ENCODE measurements around the gene MARVELD1. TPM values are rescaled to one million over a fixed set of nuclear protein-coding genes. Genes with fewer than 3 reads are reported as not detected.

MARVELD1 gene
- total and polyA plus RNA-seq, 7 donors = 16.2 to 40.7 (median 20.0) TPM

DNA sequence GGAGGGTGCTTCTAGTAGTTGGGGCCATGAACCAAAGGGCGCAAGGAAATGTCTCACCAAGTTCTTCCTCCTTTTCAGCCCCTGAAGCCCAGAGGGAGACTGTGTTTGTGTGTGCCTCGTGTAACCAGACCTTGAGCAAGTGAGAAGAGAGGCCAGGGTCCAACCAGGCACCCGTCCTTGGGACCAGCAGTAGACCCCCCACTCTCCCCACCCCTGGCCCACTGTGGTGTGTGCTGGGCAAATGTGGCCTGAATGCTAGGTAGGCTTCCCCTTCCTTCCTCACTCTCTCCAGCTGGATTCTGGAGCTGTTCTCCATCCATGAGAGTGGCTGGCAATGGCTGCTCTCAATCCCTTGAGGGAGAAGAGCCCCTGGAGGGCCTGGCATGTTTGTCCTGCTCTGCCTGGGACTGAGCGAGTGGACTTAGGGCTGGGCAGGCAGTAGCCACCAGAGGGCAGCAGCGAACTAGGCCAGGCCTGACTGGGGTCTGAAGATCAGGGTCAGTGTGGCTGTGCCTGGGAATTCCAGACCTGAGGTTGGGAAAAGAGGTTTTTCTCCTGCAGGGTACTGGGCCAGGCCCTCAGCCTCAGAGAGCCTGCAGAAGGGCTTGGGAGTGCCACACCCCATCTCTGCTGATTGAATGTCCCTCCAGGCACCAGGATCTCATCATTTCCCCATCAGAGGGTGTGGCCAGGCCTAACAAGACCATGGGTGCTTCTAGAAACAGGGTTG, 45.8 kb downstream of the MARVELD1 start:
- WGBS, 2 donors = 52 to 61% methylated on average over 5 of the region's 5 CpGs
- Histone ChIP-seq H3K36me3 (peaks cover 18 to 69% (median 50%) of the 10 kb centered on the region in 4 donors), H3K9me3 (no peaks in the 10 kb centered on the region), H3K27me3 (no peaks in the 10 kb centered on the region), H3K4me1 (no peaks in the 10 kb centered on the region), H3K4me3 (no peak overlapping the region), H3K27ac (peak overlapping the region in 3 of 4 donors; percentile 26 to 60 (median 43))
- intact Hi-C loops (cut with DNase I) = no loop called here
- no peak for TF ChIP-seq POLR2AphosphoS5 (IDR thresholded peaks at IDR 0.05)
- TF ChIP-seq, protein P1, sequence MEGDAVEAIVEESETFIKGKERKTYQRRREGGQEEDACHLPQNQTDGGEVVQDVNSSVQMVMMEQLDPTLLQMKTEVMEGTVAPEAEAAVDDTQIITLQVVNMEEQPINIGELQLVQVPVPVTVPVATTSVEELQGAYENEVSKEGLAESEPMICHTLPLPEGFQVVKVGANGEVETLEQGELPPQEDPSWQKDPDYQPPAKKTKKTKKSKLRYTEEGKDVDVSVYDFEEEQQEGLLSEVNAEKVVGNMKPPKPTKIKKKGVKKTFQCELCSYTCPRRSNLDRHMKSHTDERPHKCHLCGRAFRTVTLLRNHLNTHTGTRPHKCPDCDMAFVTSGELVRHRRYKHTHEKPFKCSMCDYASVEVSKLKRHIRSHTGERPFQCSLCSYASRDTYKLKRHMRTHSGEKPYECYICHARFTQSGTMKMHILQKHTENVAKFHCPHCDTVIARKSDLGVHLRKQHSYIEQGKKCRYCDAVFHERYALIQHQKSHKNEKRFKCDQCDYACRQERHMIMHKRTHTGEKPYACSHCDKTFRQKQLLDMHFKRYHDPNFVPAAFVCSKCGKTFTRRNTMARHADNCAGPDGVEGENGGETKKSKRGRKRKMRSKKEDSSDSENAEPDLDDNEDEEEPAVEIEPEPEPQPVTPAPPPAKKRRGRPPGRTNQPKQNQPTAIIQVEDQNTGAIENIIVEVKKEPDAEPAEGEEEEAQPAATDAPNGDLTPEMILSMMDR (IDR thresholded peaks at IDR 0.05) = peak; percentile 6 to 76 (median 68)
- peak; percentile 75 for DNase-seq

GRCh38 chr10:97759946-97760345, 46.4 kb downstream of the MARVELD1 start:
- Histone ChIP-seq H3K9me3 (no peaks in the 10 kb centered on the region), H3K36me3 (peaks cover 15 to 63% (median 44%) of the 10 kb centered on the region in 4 donors), H3K4me3 (no peak overlapping the region), H3K27me3 (no peaks in the 10 kb centered on the region), H3K27ac (peak overlapping the region in 3 of 4 donors; percentile 26 to 60 (median 43)), H3K4me1 (no peaks in the 10 kb centered on the region)
- TF ChIP-seq POLR2AphosphoS5 (IDR thresholded peaks at IDR 0.05) (no peak), POLR2A (IDR thresholded peaks at IDR 0.05) (no peak), EP300 (IDR thresholded peaks at IDR 0.05) (no peak)
- TF ChIP-seq, protein P1 (IDR thresholded peaks at IDR 0.05) = no peak
- intact Hi-C loops (cut with DNase I) = no loop called here
- WGBS, 2 donors = 73 to 77% methylated on average over 5 of the region's 5 CpGs
- no peak for DNase-seq

DNA sequence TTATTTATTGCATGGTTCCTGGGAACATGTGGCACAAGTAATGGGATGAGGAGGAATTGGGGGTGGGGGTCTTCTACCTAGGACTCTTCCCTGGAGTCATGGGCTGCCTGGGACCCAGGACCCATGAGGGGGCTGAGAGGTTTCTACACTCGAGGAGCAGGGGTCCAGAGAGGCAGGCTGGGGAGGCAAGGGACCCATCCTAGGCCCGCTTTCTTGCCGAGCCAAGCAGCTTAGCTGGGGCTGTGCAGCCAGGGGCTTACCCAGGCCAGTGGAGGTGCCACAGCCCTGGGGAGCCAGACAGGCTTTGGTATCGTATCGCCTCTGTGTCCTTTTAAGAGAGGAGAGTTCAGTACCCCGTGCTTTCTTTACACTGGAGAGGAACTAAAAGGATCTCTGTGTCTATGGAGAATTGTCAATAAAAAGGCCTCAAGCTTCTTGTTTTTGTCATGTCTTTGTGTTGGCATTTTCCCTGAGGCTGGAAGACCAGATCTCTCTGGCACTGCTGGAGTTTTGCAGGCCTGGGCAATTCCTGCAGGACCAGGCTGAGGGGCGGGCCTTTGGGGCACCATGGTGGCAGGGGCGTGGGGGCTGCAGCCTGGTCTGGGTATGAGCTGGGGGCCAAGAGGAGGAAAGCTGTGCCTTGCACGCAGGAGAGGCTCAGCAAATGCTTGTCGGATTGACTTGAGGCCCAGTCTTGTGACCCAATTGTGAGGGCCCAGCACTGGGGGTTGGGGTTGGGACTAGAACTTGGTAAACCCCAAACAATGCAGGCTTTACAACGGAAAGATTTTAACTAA, 47.1 kb downstream of the MARVELD1 start:
- no peak overlapping the region for H3K4me3 ChIP-seq
- H3K9me3 ChIP-seq = no peaks in the 10 kb centered on the region
- no peaks in the 10 kb centered on the region for H3K4me1 ChIP-seq
- WGBS, 2 donors = 93 to 94% methylated on average over 11 of the region's 11 CpGs
- peaks cover 8 to 56% (median 37%) of the 10 kb centered on the region in 4 donors for H3K36me3 ChIP-seq
- peak overlapping the region in 3 of 4 donors; percentile 26 to 60 (median 43) for H3K27ac ChIP-seq
- TF ChIP-seq POLR2A (IDR thresholded peaks at IDR 0.05) (no peak), POLR2AphosphoS5 (IDR thresholded peaks at IDR 0.05) (no peak), EP300 (IDR thresholded peaks at IDR 0.05) (no peak)
- TF ChIP-seq, protein P1 (IDR thresholded peaks at IDR 0.05) = no peak
- H3K27me3 ChIP-seq = no peaks in the 10 kb centered on the region
- DNase-seq = no peak
- intact Hi-C loops (cut with DNase I) = no loop called here

- TF ChIP-seq POLR2A (IDR thresholded peaks at IDR 0.05) (no peak), POLR2AphosphoS5 (IDR thresholded peaks at IDR 0.05) (no peak), EP300 (IDR thresholded peaks at IDR 0.05) (no peak)
- TF ChIP-seq, protein P1 (IDR thresholded peaks at IDR 0.05) = no peak
- Histone ChIP-seq H3K36me3 (peaks cover 7 to 48% (median 29%) of the 10 kb centered on the region in 4 donors), H3K27ac (peak overlapping the region in 2 of 4 donors; percentile 45 to 49), H3K4me1 (no peaks in the 10 kb centered on the region), H3K27me3 (no peaks in the 10 kb centered on the region), H3K4me3 (no peak overlapping the region), H3K9me3 (no peaks in the 10 kb centered on the region)
- DNase-seq = no peak
- intact Hi-C loops (cut with DNase I) = no loop called here
- 96 to 97% methylated on average over 8 of the region's 8 CpGs for WGBS, 2 donors
Observed at GRCh38 chr10:97761331-97761865, 47.9 kb downstream of the MARVELD1 start.

All from sigmoid colon (tissue), 7 donors.